NCI-H146 treated with DMSO at 0.1 percent for 48 hours (cell line): Measurements from ENCODE around the gene CTNNA2.

ENCODE experiments used
- DNase-seq: peaks from one replicate; lab custom pipeline; 2025; ENCODE audit not compliant: unreplicated experiment; lab: John Stamatoyannopoulos, UW

CTNNA2 gene

GRCh38 chr2:79611448-79612016 is 98.7 kb downstream of the CTNNA2 start:
- no peak for DNase-seq

GRCh38 chr2:79612999-79613398 is 100.1 kb downstream of the CTNNA2 start:
- no peak for DNase-seq

- DNase-seq: no peak
Observed at GRCh38 chr2:79619442-79619841, 106.6 kb downstream of the CTNNA2 start.

- DNase-seq: no peak
Observed at GRCh38 chr2:79619976-79620375, 107.1 kb downstream of the CTNNA2 start.

GRCh38 chr2:79620679-79621078 is 107.8 kb downstream of the CTNNA2 start:
- no peak for DNase-seq

- no peak for DNase-seq
Observed at GRCh38 chr2:79621252-79621651, 108.4 kb downstream of the CTNNA2 start.

GRCh38 chr2:79621755-79622154 is 108.9 kb downstream of the CTNNA2 start:
- DNase-seq: no peak

GRCh38 chr2:79622508-79622907 is 109.7 kb downstream of the CTNNA2 start:
- DNase-seq: no peak

GRCh38 chr2:79627237-79627636 is 114.4 kb downstream of the CTNNA2 start:
- no peak for DNase-seq

- no peak for DNase-seq
Observed at GRCh38 chr2:79630060-79630459, 117.2 kb downstream of the CTNNA2 start.

- no peak for DNase-seq
Observed at GRCh38 chr2:79630972-79631557, 118.2 kb downstream of the CTNNA2 start.

- DNase-seq: no peak
Observed at GRCh38 chr2:79638410-79638809, 125.6 kb downstream of the CTNNA2 start.

GRCh38 chr2:79638954-79639353 is 126.1 kb downstream of the CTNNA2 start:
- DNase-seq: no peak

- DNase-seq: no peak
Observed at GRCh38 chr2:79640001-79640400, 127.2 kb downstream of the CTNNA2 start.

GRCh38 chr2:79649531-79649930 is 136.7 kb downstream of the CTNNA2 start:
- DNase-seq: no peak

- DNase-seq: no peak
Observed at GRCh38 chr2:79660557-79660956, 147.7 kb downstream of the CTNNA2 start.

GRCh38 chr2:79665091-79665490 is 152.2 kb downstream of the CTNNA2 start:
- DNase-seq: no peak

- no peak for DNase-seq
Observed at GRCh38 chr2:79666430-79666829, 153.6 kb downstream of the CTNNA2 start.

- no peak for DNase-seq
Observed at GRCh38 chr2:79669714-79670113, 156.9 kb downstream of the CTNNA2 start.

GRCh38 chr2:79670198-79670597 is 157.3 kb downstream of the CTNNA2 start:
- DNase-seq: no peak

GRCh38 chr2:79686884-79687283 is 174.0 kb downstream of the CTNNA2 start:
- DNase-seq: no peak

GRCh38 chr2:79695248-79695647 is 182.4 kb downstream of the CTNNA2 start:
- DNase-seq: no peak

- DNase-seq: no peak
Observed at GRCh38 chr2:79697200-79697599, 184.3 kb downstream of the CTNNA2 start.
